ENCODE results near the gene MGAT2.
A peak's percentile ranks its signal among the peaks of the same experiment; 100 is the strongest.
"Not testable (repeated sequence)": the region's sequence is repeated elsewhere in the genome, so short reads cannot be mapped to it uniquely, and the experiment has no call there.

The MGAT2 gene

DNA sequence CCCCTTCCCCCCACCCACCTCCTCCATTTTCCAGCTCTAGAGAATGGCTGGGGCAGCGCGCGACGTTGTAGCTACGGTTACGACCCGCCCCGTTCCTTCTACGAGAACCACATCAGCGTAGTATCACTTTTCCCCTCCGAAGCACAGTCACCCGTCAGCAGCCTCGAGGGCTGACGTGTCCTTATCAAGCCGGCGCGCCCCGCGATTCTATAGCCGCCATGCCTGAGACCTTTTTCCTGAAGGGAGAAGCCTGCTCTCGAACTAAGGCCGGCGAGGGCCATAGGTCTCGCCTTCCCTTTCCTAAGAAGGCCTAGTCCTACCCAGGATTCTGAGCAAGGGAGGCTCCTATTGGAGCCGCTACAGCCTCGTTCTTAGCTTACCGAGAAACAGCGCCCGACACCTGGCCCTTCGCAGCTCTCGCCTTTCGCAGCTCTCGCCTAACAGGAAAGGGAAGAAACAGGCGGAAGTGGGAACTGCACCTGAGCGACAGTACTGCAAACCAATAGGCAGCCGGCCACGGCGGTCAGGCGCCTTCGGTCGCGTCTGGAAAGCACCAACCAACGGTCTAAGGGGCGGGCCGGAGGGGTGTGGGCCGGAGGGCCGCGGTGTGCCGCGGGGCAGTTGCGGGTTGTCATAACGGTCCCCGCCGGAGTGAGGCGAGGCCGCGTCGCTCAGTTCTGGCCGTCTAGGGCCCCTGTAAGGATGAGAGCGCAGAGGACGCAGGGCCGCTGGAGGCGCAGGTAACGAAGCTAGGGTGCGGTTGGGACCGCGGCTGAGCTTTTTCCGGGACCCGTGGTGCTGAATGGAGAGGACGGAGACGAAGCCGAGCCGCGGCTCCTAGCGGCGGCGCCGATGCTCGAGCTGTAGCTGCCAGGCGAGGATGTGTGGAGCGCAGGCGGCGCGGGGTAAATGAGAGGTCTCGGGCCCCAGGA, at the start of gene MGAT2, which contains the start of gene RPL36AL:
Gene MGAT2 (plus strand): TSS at position 618 of the 932 bp plus-strand sequence. CDS start 470 bp downstream, outside the sequence.
Gene RPL36AL (minus strand): TSS at position 445 of the 932 bp plus-strand sequence. CDS start 1,522 bp downstream, outside the sequence.
- Histone ChIP-seq H3K4me1 (ENCODE audit: control insufficient read depth, insufficient read depth, low read length, unreplicated experiment) (peaks cover 32% of the 10 kb centered on the region), H3K4me3 (ENCODE audit: low read depth, low read length) (peak within 1 kb of the TSS; percentile 84), H3K79me2 (ENCODE audit: control insufficient read depth, insufficient read depth, low read length, unreplicated experiment) (peaks cover 69% of the 10 kb centered on the region), H3K27me3 (ENCODE audit: insufficient read depth, low read length) (no peaks in the 10 kb centered on the region), H3K36me3 (ENCODE audit: insufficient read depth, low read length) (peaks cover 12% of the 10 kb centered on the region; the same call in 1 of the 2 replicates), H2AFZ (ENCODE audit: low read length, unreplicated experiment) (peak within 1 kb of the TSS; percentile 17), H3K27ac (ENCODE audit: low read depth, low read length) (peak within 1 kb of the TSS; percentile 90)

GRCh38 chr14:49574038-49574437, 46.6 kb upstream of the MGAT2 start:
- no peaks in the 10 kb centered on the region for H3K27me3 ChIP-seq (ENCODE audit: insufficient read depth, low read length)
- no peak overlapping the region for H2AFZ ChIP-seq (ENCODE audit: low read length, unreplicated experiment)
- H3K27ac ChIP-seq (ENCODE audit: low read depth, low read length), result no peak overlapping the region
- no peaks in the 10 kb centered on the region for H3K4me1 ChIP-seq (ENCODE audit: control insufficient read depth, insufficient read depth, low read length, unreplicated experiment)
- H3K36me3 ChIP-seq (ENCODE audit: insufficient read depth, low read length), result peaks cover 14% of the 10 kb centered on the region
- H3K79me2 ChIP-seq (ENCODE audit: control insufficient read depth, insufficient read depth, low read length, unreplicated experiment), result peaks cover 3% of the 10 kb centered on the region
- no peak overlapping the region for H3K4me3 ChIP-seq (ENCODE audit: low read depth, low read length)

- H3K27ac ChIP-seq (ENCODE audit: low read depth, low read length), result no peak overlapping the region
- no peaks in the 10 kb centered on the region for H3K27me3 ChIP-seq (ENCODE audit: insufficient read depth, low read length)
- H3K4me1 ChIP-seq (ENCODE audit: control insufficient read depth, insufficient read depth, low read length, unreplicated experiment), result peaks cover 3% of the 10 kb centered on the region
- H3K79me2 ChIP-seq (ENCODE audit: control insufficient read depth, insufficient read depth, low read length, unreplicated experiment), result peaks cover 31% of the 10 kb centered on the region
- H2AFZ ChIP-seq (ENCODE audit: low read length, unreplicated experiment), result no peak overlapping the region
- no peak overlapping the region for H3K4me3 ChIP-seq (ENCODE audit: low read depth, low read length)
- peaks cover 26% of the 10 kb centered on the region for H3K36me3 ChIP-seq (ENCODE audit: insufficient read depth, low read length)
Measured at GRCh38 chr14:49578141-49578540, 42.5 kb upstream of the MGAT2 start.

DNA sequence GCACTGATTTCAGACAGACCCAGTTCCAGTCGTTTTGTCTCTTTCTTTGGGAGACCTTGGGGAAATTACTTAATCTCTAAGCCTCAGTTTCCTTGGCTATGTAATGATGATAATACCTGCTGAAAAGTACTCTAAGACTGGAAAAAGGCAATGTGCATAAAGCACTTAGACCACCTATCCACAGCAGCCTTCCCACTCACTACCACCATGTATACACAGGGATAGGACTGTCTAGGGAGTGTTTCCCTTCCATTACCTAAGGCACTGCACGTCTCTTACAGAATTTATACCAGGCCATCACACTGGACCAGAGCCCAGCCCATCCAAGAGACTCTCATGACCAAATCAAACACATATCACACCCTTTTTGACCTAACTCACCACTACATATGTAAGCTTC, 40.8 kb upstream of the MGAT2 start:
- Histone ChIP-seq H3K27me3 (ENCODE audit: insufficient read depth, low read length) (no peaks in the 10 kb centered on the region), H3K27ac (ENCODE audit: low read depth, low read length) (no peak overlapping the region), H2AFZ (ENCODE audit: low read length, unreplicated experiment) (no peak overlapping the region), H3K36me3 (ENCODE audit: insufficient read depth, low read length) (peaks cover 31% of the 10 kb centered on the region), H3K79me2 (ENCODE audit: control insufficient read depth, insufficient read depth, low read length, unreplicated experiment) (peaks cover 48% of the 10 kb centered on the region), H3K4me3 (ENCODE audit: low read depth, low read length) (no peak overlapping the region), H3K4me1 (ENCODE audit: control insufficient read depth, insufficient read depth, low read length, unreplicated experiment) (peaks cover 16% of the 10 kb centered on the region)

GRCh38 chr14:49581209-49582112, 39.1 kb upstream of the MGAT2 start:
- H3K27ac ChIP-seq (ENCODE audit: low read depth, low read length), result no peak overlapping the region

DNA sequence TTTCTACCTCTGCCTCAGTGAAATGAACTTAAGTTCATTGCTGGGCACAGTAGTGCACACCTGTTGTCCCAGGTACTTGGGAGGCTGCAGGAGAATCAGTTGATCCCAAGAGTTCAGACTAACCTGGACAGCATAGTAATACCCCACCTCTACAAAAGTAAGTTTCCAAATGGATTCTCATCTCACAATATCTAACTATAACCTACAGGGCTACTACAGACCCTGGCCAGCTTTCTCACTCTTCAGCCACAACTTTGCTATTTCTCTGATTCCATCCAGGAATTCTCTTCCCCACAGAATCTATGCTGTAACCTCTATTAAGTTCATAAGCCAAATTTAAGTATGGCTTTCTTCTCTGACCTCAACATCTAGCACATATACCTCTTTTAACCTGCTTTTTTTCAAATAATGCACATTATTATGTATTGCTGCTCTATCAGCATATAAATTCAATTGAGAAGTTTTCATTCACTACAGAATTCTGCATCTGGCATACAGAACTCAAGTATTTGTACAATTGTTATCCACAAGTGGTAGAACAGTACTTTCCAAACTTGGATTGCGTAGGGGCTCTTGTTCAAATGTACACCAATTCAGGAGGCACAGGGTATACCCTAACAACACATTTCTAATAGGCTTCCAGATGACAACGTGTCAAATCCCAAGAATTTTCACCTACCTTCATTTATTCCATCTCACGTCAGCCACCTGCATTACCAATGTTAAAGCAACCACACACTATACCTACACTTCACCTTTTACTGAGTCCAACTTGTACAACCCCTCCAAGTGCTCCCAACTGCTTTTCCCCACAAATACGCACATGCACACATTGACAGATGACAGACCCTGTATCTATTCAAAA, 38.3 kb upstream of the MGAT2 start:
- peaks cover 61% of the 10 kb centered on the region for H3K79me2 ChIP-seq (ENCODE audit: control insufficient read depth, insufficient read depth, low read length, unreplicated experiment)
- no peak overlapping the region for H3K27ac ChIP-seq (ENCODE audit: low read depth, low read length)
- no peak overlapping the region for H2AFZ ChIP-seq (ENCODE audit: low read length, unreplicated experiment)
- no peak overlapping the region for H3K4me3 ChIP-seq (ENCODE audit: low read depth, low read length)
- no peaks in the 10 kb centered on the region for H3K27me3 ChIP-seq (ENCODE audit: insufficient read depth, low read length)
- H3K36me3 ChIP-seq (ENCODE audit: insufficient read depth, low read length), result peaks cover 31% of the 10 kb centered on the region
- peaks cover 17% of the 10 kb centered on the region for H3K4me1 ChIP-seq (ENCODE audit: control insufficient read depth, insufficient read depth, low read length, unreplicated experiment)

More at GRCh38 chr14:49581209-49582112, 39.1 kb upstream of the MGAT2 start:
- Histone ChIP-seq H3K4me3 (ENCODE audit: low read depth, low read length) (no peak overlapping the region), H2AFZ (ENCODE audit: low read length, unreplicated experiment) (no peak overlapping the region), H3K36me3 (ENCODE audit: insufficient read depth, low read length) (peaks cover 31% of the 10 kb centered on the region), H3K4me1 (ENCODE audit: control insufficient read depth, insufficient read depth, low read length, unreplicated experiment) (peaks cover 16% of the 10 kb centered on the region), H3K27me3 (ENCODE audit: insufficient read depth, low read length) (no peaks in the 10 kb centered on the region), H3K79me2 (ENCODE audit: control insufficient read depth, insufficient read depth, low read length, unreplicated experiment) (peaks cover 61% of the 10 kb centered on the region)

- H3K79me2 ChIP-seq (ENCODE audit: control insufficient read depth, insufficient read depth, low read length, unreplicated experiment), result peaks cover 58% of the 10 kb centered on the region
Measured at GRCh38 chr14:49583629-49584028, 37.0 kb upstream of the MGAT2 start.

GRCh38 chr14:49584058-49584457, 36.5 kb upstream of the MGAT2 start:
- Histone ChIP-seq H3K27me3 (ENCODE audit: insufficient read depth, low read length) (no peaks in the 10 kb centered on the region), H3K79me2 (ENCODE audit: control insufficient read depth, insufficient read depth, low read length, unreplicated experiment) (peaks cover 58% of the 10 kb centered on the region), H3K4me1 (ENCODE audit: control insufficient read depth, insufficient read depth, low read length, unreplicated experiment) (peaks cover 22% of the 10 kb centered on the region), H3K27ac (ENCODE audit: low read depth, low read length) (0 out of 2 replicates have a peak overlapping the region, but pooled peaks have one; percentile 2), H3K4me3 (ENCODE audit: low read depth, low read length) (peak overlapping the region; percentile 88), H3K36me3 (ENCODE audit: insufficient read depth, low read length) (peaks cover 31% of the 10 kb centered on the region), H2AFZ (ENCODE audit: low read length, unreplicated experiment) (no peak overlapping the region)

More at GRCh38 chr14:49583629-49584028, 37.0 kb upstream of the MGAT2 start:
- Histone ChIP-seq H3K36me3 (ENCODE audit: insufficient read depth, low read length) (peaks cover 31% of the 10 kb centered on the region), H3K4me1 (ENCODE audit: control insufficient read depth, insufficient read depth, low read length, unreplicated experiment) (peaks cover 22% of the 10 kb centered on the region), H3K27ac (ENCODE audit: low read depth, low read length) (no peak overlapping the region), H3K27me3 (ENCODE audit: insufficient read depth, low read length) (no peaks in the 10 kb centered on the region), H3K4me3 (ENCODE audit: low read depth, low read length) (peak overlapping the region; percentile 88), H2AFZ (ENCODE audit: low read length, unreplicated experiment) (no peak overlapping the region)

DNA sequence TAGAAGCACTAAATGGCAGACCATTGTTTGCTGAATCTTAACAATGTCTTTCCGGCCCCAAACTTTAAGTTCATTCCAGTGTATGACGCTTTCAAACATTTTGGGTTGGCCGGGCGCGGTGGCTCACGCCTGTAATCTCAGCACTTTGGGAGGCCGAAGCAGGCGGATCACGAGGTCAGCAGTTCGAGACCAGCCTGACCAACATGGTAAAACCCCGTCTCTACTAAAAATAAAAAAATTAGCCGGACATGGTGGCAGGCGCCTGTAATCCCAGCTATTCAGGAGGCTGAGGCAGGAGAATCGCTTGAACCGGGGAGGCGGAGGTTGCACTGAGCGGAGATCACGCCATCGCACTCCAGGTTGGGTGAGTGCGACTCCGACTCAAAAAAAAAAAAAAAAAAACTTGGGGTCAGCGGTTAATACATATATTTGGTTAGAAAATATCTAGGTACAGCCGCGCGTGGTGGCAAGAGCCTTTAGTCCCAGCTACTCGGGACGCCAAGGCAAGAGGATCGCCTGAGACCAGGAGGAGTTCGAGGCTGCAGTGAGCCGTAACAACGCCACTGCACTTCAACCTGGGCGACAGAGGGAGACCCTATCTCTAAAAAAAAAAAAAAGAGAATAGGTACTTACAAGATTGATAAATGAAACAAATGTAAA, 35.5 kb upstream of the MGAT2 start:
- Histone ChIP-seq H3K4me3 (ENCODE audit: low read depth, low read length) (peak overlapping the region; percentile 88), H3K79me2 (ENCODE audit: control insufficient read depth, insufficient read depth, low read length, unreplicated experiment) (peaks cover 55% of the 10 kb centered on the region), H3K36me3 (ENCODE audit: insufficient read depth, low read length) (peaks cover 31% of the 10 kb centered on the region), H3K27ac (ENCODE audit: low read depth, low read length) (peak overlapping the region; percentile 62), H3K4me1 (ENCODE audit: control insufficient read depth, insufficient read depth, low read length, unreplicated experiment) (peaks cover 22% of the 10 kb centered on the region)
- not testable (repeated sequence) for H3K27me3 ChIP-seq (ENCODE audit: insufficient read depth, low read length); H2AFZ ChIP-seq (ENCODE audit: low read length, unreplicated experiment)

Data from ACC112 (cell line).